OCI-LY3 (cell line): Measurements from ENCODE around the gene PTPRD.

ENCODE experiments used
- CTCF ChIP-seq: fragments of 200-600, 300-600 bp; sonication (generic); IDR thresholded peaks from 2 replicates; pipeline ENCODE4 v1.5.1; 2014; ENCODE audit warnings: antibody characterized with exemption, low read length, low read depth
- EZH2phosphoT487 ChIP-seq: fragments of 200-600 bp; shearing (Covaris generic); IDR thresholded peaks from 2 replicates; pipeline ENCODE4 v1.6.1; 2018; ENCODE audit warnings: antibody characterized with exemption, mixed run types, low read depth

- TF ChIP-seq CTCF (no peak), EZH2phosphoT487 (no peak)
Observed at GRCh38 chr9:10651012-10651411, 38.2 kb upstream of the PTPRD start.
